SK-N-SH treated with all-trans-retinoic acid at 6 μM for 48 hours (cell line): Measurements from ENCODE around the gene WDR88.
A peak's percentile ranks its signal among the peaks of the same experiment; 100 is the strongest.

Experiments
- ATAC-seq: fragments of 200-7000 bp; cut with Tn5 transposase; 3 replicates; pipeline ENCODE4 v1.9.1; 2020; ENCODE audit warnings: mild to moderate bottlenecking, moderate library complexity
- ARNTL ChIP-seq: fragments of 450-650 bp; formaldehyde crosslinking; IDR thresholded peaks from 2 replicates; pipeline ENCODE4 v1.5.0; 2020; ENCODE audit warnings: low read depth, mild to moderate bottlenecking, moderate library complexity, borderline replicate concordance
- BACH2 ChIP-seq: fragments of 250-450 bp; sonication (Bioruptor Pico); IDR thresholded peaks from 2 replicates; pipeline ENCODE4 v1.9.0; 2021; ENCODE audit warnings: mild to moderate bottlenecking, borderline replicate concordance
- CREB5 ChIP-seq: fragments of 250-450 bp; sonication (Bioruptor Pico); IDR thresholded peaks from 2 replicates; pipeline ENCODE4 v1.5.1; 2020; ENCODE audit warnings: low read depth, mild to moderate bottlenecking, moderate library complexity
- CSDC2 ChIP-seq: fragments of 250-450 bp; sonication (Bioruptor Pico); IDR thresholded peaks from 2 replicates; pipeline ENCODE4 v1.5.0; 2020; ENCODE audit warnings: mild to moderate bottlenecking, moderate library complexity
- CSRNP3 ChIP-seq: fragments of 250-450 bp; sonication (Bioruptor Pico); IDR thresholded peaks from 2 replicates; pipeline ENCODE4 v1.5.1; 2021; ENCODE audit warnings: mild to moderate bottlenecking, moderate library complexity
- GLIS3 ChIP-seq: fragments of 250-450 bp; sonication (Bioruptor Pico); IDR thresholded peaks from 2 replicates; pipeline ENCODE4 v1.5.0; 2020; ENCODE audit warnings: mild to moderate bottlenecking, moderate library complexity
- ISL1 ChIP-seq: fragments of 250-450 bp; sonication (Bioruptor Pico); IDR thresholded peaks from 2 replicates; pipeline ENCODE4 v2.1.2; 2022; ENCODE audit warnings: mild to moderate bottlenecking, moderate library complexity
- OSR1 ChIP-seq: fragments of 250-450 bp; sonication (Bioruptor Pico); IDR thresholded peaks from 2 replicates; pipeline ENCODE4 v1.8.0; 2022; ENCODE audit warnings: moderate library complexity, mild to moderate bottlenecking, inconsistent platforms
- PPARA ChIP-seq: fragments of 250-450 bp; sonication (Bioruptor Pico); IDR thresholded peaks from 2 replicates; pipeline ENCODE4 v1.5.0; 2020; ENCODE audit warnings: mild to moderate bottlenecking, borderline replicate concordance
- RARB ChIP-seq: fragments of 250-450 bp; sonication (Bioruptor Pico); IDR thresholded peaks from 2 replicates; pipeline ENCODE4 v1.8.0; 2021; ENCODE audit warnings: mild to moderate bottlenecking, moderate library complexity
- SNAI2 ChIP-seq: fragments of 250-450 bp; sonication (Bioruptor Pico); IDR thresholded peaks from 2 replicates; pipeline ENCODE4 v1.5.0; 2020; ENCODE audit warnings: mild to moderate bottlenecking, moderate library complexity
- TOX ChIP-seq: fragments of 250-450 bp; sonication (Bioruptor Pico); IDR thresholded peaks from 2 replicates; pipeline ENCODE4 v1.8.0; 2021; ENCODE audit warnings: mild to moderate bottlenecking, moderate library complexity, borderline replicate concordance
- ZC3H10 ChIP-seq: fragments of 250-450 bp; sonication (Bioruptor Pico); IDR thresholded peaks from 2 replicates; pipeline ENCODE4 v1.5.1; 2021; ENCODE audit warnings: mild to moderate bottlenecking, moderate library complexity
- ZFP30 ChIP-seq: fragments of 450-650 bp; formaldehyde crosslinking; IDR thresholded peaks from 2 replicates; pipeline ENCODE4 v1.5.0; 2022; ENCODE audit warnings: mild to moderate bottlenecking, moderate library complexity
- ZNF70 ChIP-seq: fragments of 450-650 bp; formaldehyde crosslinking; IDR thresholded peaks from 2 replicates; pipeline ENCODE4 v1.5.0; 2020; ENCODE audit warnings: mild to moderate bottlenecking, moderate library complexity
- ZNF8 ChIP-seq: fragments of 450-650 bp; formaldehyde crosslinking; IDR thresholded peaks from 2 replicates; pipeline ENCODE4 v1.5.0; 2020; ENCODE audit warnings: mild to moderate bottlenecking, moderate library complexity
- TF ChIP-seq, protein P1 (sequence below): fragments of 250-450 bp; sonication (Bioruptor Pico); IDR thresholded peaks from 2 replicates; pipeline ENCODE4 v1.8.0; 2021; ENCODE audit warnings: low read depth, mild to moderate bottlenecking, moderate library complexity, borderline replicate concordance
- TF ChIP-seq, protein P2 (sequence below): fragments of 250-450 bp; sonication (Bioruptor Pico); IDR thresholded peaks from 2 replicates; pipeline ENCODE4 v1.8.0; 2020; ENCODE audit warnings: mild to moderate bottlenecking, moderate library complexity, borderline replicate concordance

WDR88 gene

DNA sequence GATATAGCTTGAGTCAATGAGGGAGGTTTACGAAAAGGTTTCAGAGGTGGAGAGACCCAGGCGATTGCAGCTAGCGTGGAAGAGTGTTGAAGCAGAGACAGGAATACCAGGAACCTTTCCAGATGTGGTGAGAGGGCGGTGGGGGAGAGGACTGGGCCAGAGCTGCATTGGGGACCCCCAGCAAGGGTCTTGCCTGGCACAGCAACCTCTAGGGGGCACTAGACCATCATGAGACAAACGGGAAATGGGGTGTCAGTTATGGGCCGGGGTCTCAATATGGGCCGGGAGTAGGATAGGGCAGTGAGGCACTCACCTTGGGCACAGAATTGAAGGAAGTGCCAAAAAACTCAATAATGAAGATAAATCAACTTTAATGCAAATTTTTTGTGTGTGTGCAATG, 60.1 kb downstream of the WDR88 start:
- TF ChIP-seq ARNTL (CRISPR knock-in tag): no peak
- TF ChIP-seq CSDC2 (CRISPR knock-in tag): no peak
- no peak for TF ChIP-seq CSRNP3
- TF ChIP-seq BACH2 (CRISPR knock-in tag): no peak
- TF ChIP-seq ISL1: no peak
- TF ChIP-seq RARB: no peak
- TF ChIP-seq ZNF8 (CRISPR knock-in tag): no peak
- no peak for ATAC-seq

- ATAC-seq: no peak
Observed at GRCh38 chr19:33193269-33193864, 61.5 kb downstream of the WDR88 start.

DNA sequence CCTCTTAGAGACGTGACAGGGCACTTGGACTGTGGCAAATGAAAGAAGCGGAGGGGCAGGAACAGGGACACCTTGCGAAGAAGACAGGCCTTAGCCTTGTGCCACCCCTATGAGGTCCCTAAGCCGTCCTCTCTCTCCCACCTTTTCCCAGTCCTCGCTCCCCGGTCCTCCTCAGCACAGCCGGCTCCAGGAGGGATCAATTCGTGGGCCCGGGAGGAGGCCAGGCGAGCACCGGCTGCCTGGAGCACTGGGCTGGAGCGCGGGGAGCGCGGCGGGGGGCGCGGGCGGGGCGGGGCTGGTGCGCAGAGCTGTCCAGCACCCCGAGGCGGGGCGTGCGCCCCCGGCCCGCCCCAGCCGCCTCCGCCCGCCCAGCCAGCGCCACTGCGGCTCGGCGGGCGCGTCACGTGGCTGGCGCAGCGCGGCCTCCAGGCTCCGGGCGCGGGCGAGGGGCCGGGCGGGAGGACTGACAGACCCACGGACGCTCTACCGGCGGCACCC, 62.0 kb downstream of the WDR88 start, which contains the start of gene LRP3:
LRP3 (plus strand) TSS at position 466 of the 498 bp plus-strand sequence. CDS start 456 bp downstream, outside the sequence.
- ATAC-seq: peak; percentile 38
- no peak for TF ChIP-seq CREB5

More at GRCh38 chr19:33193269-33193864, 61.5 kb downstream of the WDR88 start:
- TF ChIP-seq CSDC2 (CRISPR knock-in tag): no peak
- no peak for TF ChIP-seq GLIS3
- TF ChIP-seq ARNTL (CRISPR knock-in tag): no peak
- TF ChIP-seq, protein P1, sequence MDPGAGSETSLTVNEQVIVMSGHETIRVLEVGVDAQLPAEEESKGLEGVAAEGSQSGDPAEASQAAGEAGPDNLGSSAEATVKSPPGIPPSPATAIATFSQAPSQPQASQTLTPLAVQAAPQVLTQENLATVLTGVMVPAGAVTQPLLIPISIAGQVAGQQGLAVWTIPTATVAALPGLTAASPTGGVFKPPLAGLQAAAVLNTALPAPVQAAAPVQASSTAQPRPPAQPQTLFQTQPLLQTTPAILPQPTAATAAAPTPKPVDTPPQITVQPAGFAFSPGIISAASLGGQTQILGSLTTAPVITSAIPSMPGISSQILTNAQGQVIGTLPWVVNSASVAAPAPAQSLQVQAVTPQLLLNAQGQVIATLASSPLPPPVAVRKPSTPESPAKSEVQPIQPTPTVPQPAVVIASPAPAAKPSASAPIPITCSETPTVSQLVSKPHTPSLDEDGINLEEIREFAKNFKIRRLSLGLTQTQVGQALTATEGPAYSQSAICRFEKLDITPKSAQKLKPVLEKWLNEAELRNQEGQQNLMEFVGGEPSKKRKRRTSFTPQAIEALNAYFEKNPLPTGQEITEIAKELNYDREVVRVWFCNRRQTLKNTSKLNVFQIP (CRISPR knock-in tag): no peak
- TF ChIP-seq TOX (CRISPR knock-in tag): no peak
- no peak for TF ChIP-seq ZC3H10
- TF ChIP-seq PPARA (CRISPR knock-in tag): no peak
- no peak for TF ChIP-seq SNAI2 (CRISPR knock-in tag)
- no peak for TF ChIP-seq BACH2 (CRISPR knock-in tag)
- TF ChIP-seq, protein P2, sequence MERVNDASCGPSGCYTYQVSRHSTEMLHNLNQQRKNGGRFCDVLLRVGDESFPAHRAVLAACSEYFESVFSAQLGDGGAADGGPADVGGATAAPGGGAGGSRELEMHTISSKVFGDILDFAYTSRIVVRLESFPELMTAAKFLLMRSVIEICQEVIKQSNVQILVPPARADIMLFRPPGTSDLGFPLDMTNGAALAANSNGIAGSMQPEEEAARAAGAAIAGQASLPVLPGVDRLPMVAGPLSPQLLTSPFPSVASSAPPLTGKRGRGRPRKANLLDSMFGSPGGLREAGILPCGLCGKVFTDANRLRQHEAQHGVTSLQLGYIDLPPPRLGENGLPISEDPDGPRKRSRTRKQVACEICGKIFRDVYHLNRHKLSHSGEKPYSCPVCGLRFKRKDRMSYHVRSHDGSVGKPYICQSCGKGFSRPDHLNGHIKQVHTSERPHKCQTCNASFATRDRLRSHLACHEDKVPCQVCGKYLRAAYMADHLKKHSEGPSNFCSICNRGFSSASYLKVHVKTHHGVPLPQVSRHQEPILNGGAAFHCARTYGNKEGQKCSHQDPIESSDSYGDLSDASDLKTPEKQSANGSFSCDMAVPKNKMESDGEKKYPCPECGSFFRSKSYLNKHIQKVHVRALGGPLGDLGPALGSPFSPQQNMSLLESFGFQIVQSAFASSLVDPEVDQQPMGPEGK: no peak
- TF ChIP-seq OSR1: no peak

GRCh38 chr19:33194532-33194885, 62.6 kb downstream of the WDR88 start:
- TF ChIP-seq, protein P1 (CRISPR knock-in tag): no peak
- no peak for TF ChIP-seq ZFP30 (CRISPR knock-in tag)
- no peak for TF ChIP-seq GLIS3
- TF ChIP-seq CSRNP3: no peak
- no peak for TF ChIP-seq ISL1
- no peak for TF ChIP-seq PPARA (CRISPR knock-in tag)
- no peak for TF ChIP-seq ZNF70 (CRISPR knock-in tag)
- no peak for TF ChIP-seq RARB
- no peak for TF ChIP-seq BACH2 (CRISPR knock-in tag)
- no peak for TF ChIP-seq CSDC2 (CRISPR knock-in tag)
- TF ChIP-seq, all 23 proteins: peak for 0
- ATAC-seq: no peak; the same call in 2 of the 3 replicates
